Loucy (cell line): ENCODE results near the gene SLC1A5.

ENCODE experiments used
- CTCF ChIP-seq: fragments of 200-600 bp; sonication (generic); conservative IDR thresholded peaks from 2 replicates; pipeline ENCODE4 v1.5.1; 2014; ENCODE audit warnings: mild to moderate bottlenecking, antibody characterized with exemption, low read length
- EZH2phosphoT487 ChIP-seq: fragments of 200-600 bp; IDR thresholded peaks from 2 replicates; pipeline ENCODE4 v1.6.1; 2018; ENCODE audit warnings: antibody characterized with exemption, mild to moderate bottlenecking, moderate library complexity, borderline replicate concordance

- no peak for TF ChIP-seq CTCF
- no peak for TF ChIP-seq EZH2phosphoT487
These were observed 51.7 kb downstream of the SLC1A5 start for GRCh38 chr19:46736531-46737297.
